T-helper 22 cell (primary cell): ENCODE results near the gene VPS4A.

ENCODE experiments used
- DNase-seq: peaks from one replicate; pipeline ENCODE4 v3.0.0-alpha.2; 2020; ENCODE audit warnings: low read depth

The VPS4A gene

GRCh38 chr16:69366431-69366830 is 55.3 kb downstream of the VPS4A start:
- no peak for DNase-seq

GRCh38 chr16:69367980-69368379 is 56.8 kb downstream of the VPS4A start:
- DNase-seq, result no peak

GRCh38 chr16:69368866-69369265 is 57.7 kb downstream of the VPS4A start:
- DNase-seq, result no peak

GRCh38 chr16:69371564-69371963 is 60.4 kb downstream of the VPS4A start:
- DNase-seq, result no peak

- DNase-seq, result no peak
Observed at GRCh38 chr16:69373019-69373418, 61.9 kb downstream of the VPS4A start.
